ENCODE measurements around the gene ZNF24. TPM values are rescaled to one million over a fixed set of nuclear protein-coding genes. Genes with fewer than 3 reads are reported as not detected.

ZNF24 gene
- polyA plus RNA-seq, 3 donors = 12.9 to 64.4 (median 54.3) TPM

GRCh38 chr18:35392375-35392774 lies 48.2 kb upstream of the ZNF24 start:
- peaks cover 0 to 3% (median 0%) of the 10 kb centered on the region in 7 donors for H3K9me3 Mint-ChIP-seq
- no peak overlapping the region for H3K27ac Mint-ChIP-seq
- Histone ChIP-seq H3K9ac (ENCODE audit: insufficient read depth, low read length, poor library complexity, severe bottlenecking) (no peak overlapping the region), H4K20me1 (ENCODE audit: insufficient read depth, low read length) (no peaks in the 10 kb centered on the region), H2AFZ (ENCODE audit: insufficient read depth, low read depth, low read length, poor library complexity, severe bottlenecking) (no peak overlapping the region), H3K27ac (ENCODE audit: low read depth in 1 of 2, low read length in 2 of 2) (no peak overlapping the region), H3K4me3 (replicated peaks in 1 of 3; ENCODE audit: low read depth in 2 of 3, low read length in 3 of 3) (no peak overlapping the region), H3K4me1 (ENCODE audit: control insufficient read depth in 1 of 2, insufficient read depth in 2 of 2, low read length in 2 of 2) (no peaks in the 10 kb centered on the region), H3K4me2 (replicated peaks; ENCODE audit: extremely low read depth, low read length, poor library complexity, severe bottlenecking) (no peak overlapping the region), H3K27me3 (ENCODE audit: control insufficient read depth in 2 of 2, insufficient read depth in 2 of 2, low read length in 2 of 2) (peaks cover 0 to 2% of the 10 kb centered on the region in 2 donors), H3K79me2 (ENCODE audit: insufficient read depth, low read length) (no peaks in the 10 kb centered on the region), H3K36me3 (replicated peaks in 1 of 2; ENCODE audit: control insufficient read depth in 1 of 2, insufficient read depth in 2 of 2, low read length in 2 of 2) (no peaks in the 10 kb centered on the region), H3K9me3 (replicated peaks in 1 of 2; ENCODE audit: control insufficient read depth in 1 of 2, insufficient read depth in 1 of 2, low read length in 2 of 2) (no peaks in the 10 kb centered on the region)
- TF ChIP-seq CTCF (IDR thresholded peaks at IDR 0.05) = no peak
- H3K4me3 Mint-ChIP-seq = no peak overlapping the region
- intact Hi-C loops (cut with micrococcal nuclease) = loop anchor here in 1 of 2 donors (5.0 kb wide), 1 partner anchor 105 kb away; the partner anchor contains the start of gene INO80C
- peaks cover 2 to 5% (median 2%) of the 10 kb centered on the region in 3 donors for H3K27me3 Mint-ChIP-seq (ENCODE audit: low read depth in 3 of 3)
- no peaks in the 10 kb centered on the region for H3K36me3 Mint-ChIP-seq
- H3K4me1 Mint-ChIP-seq = peaks cover 4% of the 10 kb centered on the region
- no peak for DNase-seq

- H3K27ac ChIP-seq (ENCODE audit: low read depth in 1 of 2, low read length in 2 of 2) = no peak overlapping the region
- Mint-ChIP-seq H3K9me3 (peaks cover 0 to 3% (median 0%) of the 10 kb centered on the region in 7 donors), H3K4me3 (no peak overlapping the region), H3K36me3 (no peaks in the 10 kb centered on the region), H3K27ac (no peak overlapping the region), H3K27me3 (ENCODE audit: low read depth in 3 of 3) (peaks cover 0 to 5% (median 2%) of the 10 kb centered on the region in 3 donors), H3K4me1 (peaks cover 7% of the 10 kb centered on the region)
- TF ChIP-seq CTCF (IDR thresholded peaks at IDR 0.05) = no peak
- H3K79me2 ChIP-seq (ENCODE audit: insufficient read depth, low read length) = no peaks in the 10 kb centered on the region
- H3K4me3 ChIP-seq (replicated peaks in 1 of 3; ENCODE audit: low read depth in 2 of 3, low read length in 3 of 3) = no peak overlapping the region
- H3K9ac ChIP-seq (ENCODE audit: insufficient read depth, low read length, poor library complexity, severe bottlenecking) = no peak overlapping the region
- no peaks in the 10 kb centered on the region for H3K9me3 ChIP-seq (replicated peaks in 1 of 2; ENCODE audit: control insufficient read depth in 1 of 2, insufficient read depth in 1 of 2, low read length in 2 of 2)
- no peaks in the 10 kb centered on the region for H4K20me1 ChIP-seq (ENCODE audit: insufficient read depth, low read length)
- H2AFZ ChIP-seq (ENCODE audit: insufficient read depth, low read depth, low read length, poor library complexity, severe bottlenecking) = no peak overlapping the region
- DNase-seq = peak; percentile 47 to 67 (median 50)
- no peaks in the 10 kb centered on the region for H3K36me3 ChIP-seq (replicated peaks in 1 of 2; ENCODE audit: control insufficient read depth in 1 of 2, insufficient read depth in 2 of 2, low read length in 2 of 2)
- peaks cover 0 to 2% of the 10 kb centered on the region in 2 donors for H3K27me3 ChIP-seq (ENCODE audit: control insufficient read depth in 2 of 2, insufficient read depth in 2 of 2, low read length in 2 of 2)
- intact Hi-C loops (cut with micrococcal nuclease) = loop anchor here in 1 of 2 donors (5.0 kb wide), 1 partner anchor 106 kb away; the partner anchor contains the start of gene INO80C
- H3K4me1 ChIP-seq (ENCODE audit: control insufficient read depth in 1 of 2, insufficient read depth in 2 of 2, low read length in 2 of 2) = no peaks in the 10 kb centered on the region
- no CpG with 5 or more reads among the region's 3 CpGs for WGBS (ENCODE audit: insufficient coverage)
- H3K4me2 ChIP-seq (replicated peaks; ENCODE audit: extremely low read depth, low read length, poor library complexity, severe bottlenecking) = no peak overlapping the region
Observed at GRCh38 chr18:35390951-35391700, 46.9 kb upstream of the ZNF24 start.
